ENCODE measurements around the gene TMEM53.

DNA sequence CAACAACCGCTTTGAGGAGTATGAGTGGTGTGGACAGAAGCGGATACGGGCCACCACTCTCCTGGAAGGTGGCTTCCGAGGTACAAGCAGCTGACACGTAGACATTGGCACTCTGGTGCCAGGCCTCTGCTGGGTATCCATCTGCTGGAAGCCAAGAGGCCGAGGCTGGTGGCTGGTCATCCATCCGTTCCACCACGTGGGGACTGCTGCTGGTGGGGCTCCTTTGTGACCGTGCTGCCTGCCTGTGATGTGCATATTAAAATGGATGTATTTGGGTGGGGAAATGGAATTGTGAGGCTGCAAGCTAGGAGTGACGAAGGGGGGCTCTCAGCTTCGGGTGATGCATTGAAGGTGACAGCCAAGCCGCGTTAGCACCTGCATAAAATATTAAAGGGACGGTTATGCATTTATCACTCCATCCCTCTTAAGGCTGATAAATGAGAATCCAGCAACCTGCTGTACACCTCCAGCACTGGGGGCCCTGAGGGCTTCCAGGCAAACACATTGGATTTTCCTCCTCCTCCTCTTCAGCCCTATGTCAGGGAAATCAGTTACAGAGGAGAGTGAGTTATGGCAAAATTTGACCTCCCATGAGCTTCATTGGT, 38.1 kb downstream of the TMEM53 start:
- TF ChIP-seq, protein P1, sequence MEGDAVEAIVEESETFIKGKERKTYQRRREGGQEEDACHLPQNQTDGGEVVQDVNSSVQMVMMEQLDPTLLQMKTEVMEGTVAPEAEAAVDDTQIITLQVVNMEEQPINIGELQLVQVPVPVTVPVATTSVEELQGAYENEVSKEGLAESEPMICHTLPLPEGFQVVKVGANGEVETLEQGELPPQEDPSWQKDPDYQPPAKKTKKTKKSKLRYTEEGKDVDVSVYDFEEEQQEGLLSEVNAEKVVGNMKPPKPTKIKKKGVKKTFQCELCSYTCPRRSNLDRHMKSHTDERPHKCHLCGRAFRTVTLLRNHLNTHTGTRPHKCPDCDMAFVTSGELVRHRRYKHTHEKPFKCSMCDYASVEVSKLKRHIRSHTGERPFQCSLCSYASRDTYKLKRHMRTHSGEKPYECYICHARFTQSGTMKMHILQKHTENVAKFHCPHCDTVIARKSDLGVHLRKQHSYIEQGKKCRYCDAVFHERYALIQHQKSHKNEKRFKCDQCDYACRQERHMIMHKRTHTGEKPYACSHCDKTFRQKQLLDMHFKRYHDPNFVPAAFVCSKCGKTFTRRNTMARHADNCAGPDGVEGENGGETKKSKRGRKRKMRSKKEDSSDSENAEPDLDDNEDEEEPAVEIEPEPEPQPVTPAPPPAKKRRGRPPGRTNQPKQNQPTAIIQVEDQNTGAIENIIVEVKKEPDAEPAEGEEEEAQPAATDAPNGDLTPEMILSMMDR (IDR thresholded peaks at IDR 0.05): no peak
- TF ChIP-seq POLR2A (IDR thresholded peaks at IDR 0.05): no peak

Data from heart left ventricle (tissue), 13 donors.